Smooth muscle cell (in vitro differentiated cells): ENCODE measurements around the gene IL15RA. TPM values are rescaled to one million over a fixed set of nuclear protein-coding genes. Genes with fewer than 3 reads are reported as not detected.

Experiments
- DNase-seq: peaks from one replicate; lab custom pipeline; 2025; ENCODE audit not compliant: unreplicated experiment; lab: John Stamatoyannopoulos, UW
- H2AFZ ChIP-seq: fragments of 200-600 bp; sonication (generic); 2 replicates; pipeline ENCODE4 v1.6.0; 2016; ENCODE audit warnings: antibody characterized with exemption, low read depth, mild to moderate bottlenecking
- H3F3A ChIP-seq: fragments of 200-600 bp; sonication (generic); 2 replicates; pipeline ENCODE4 v1.6.0; 2017; ENCODE audit warnings: antibody characterized with exemption, low read depth
- H3K27ac ChIP-seq: fragments of 200-600 bp; sonication (generic); 2 replicates; pipeline ENCODE4 v1.5.1; 2016; ENCODE audit warnings: low read depth, mild to moderate bottlenecking
- H3K27me3 ChIP-seq: fragments of 200-600 bp; sonication (generic); 2 replicates; pipeline ENCODE4 v1.6.1; 2016; ENCODE audit warnings: low read depth, mild to moderate bottlenecking
- H3K36me3 ChIP-seq: fragments of 200-600 bp; sonication (generic); 2 replicates; pipeline ENCODE4 v1.5.1; 2016; ENCODE audit warnings: low read depth
- H3K4me1 ChIP-seq: fragments of 200-600 bp; sonication (generic); 2 replicates; pipeline ENCODE4 v1.5.1; 2016; ENCODE audit warnings: low read depth
- H3K4me2 ChIP-seq: fragments of 200-600 bp; sonication (generic); 2 replicates; pipeline ENCODE4 v1.6.0; 2016; ENCODE audit warnings: mild to moderate bottlenecking
- H3K4me3 ChIP-seq: fragments of 200-600 bp; sonication (generic); 2 replicates; pipeline ENCODE4 v1.5.1; 2016; ENCODE audit warnings: mild to moderate bottlenecking
- H3K79me2 ChIP-seq: fragments of 200-600 bp; sonication (generic); 2 replicates; pipeline ENCODE4 v1.6.0; 2016; ENCODE audit warnings: low read depth, mild to moderate bottlenecking
- H3K9ac ChIP-seq: fragments of 200-600 bp; sonication (generic); 2 replicates; pipeline ENCODE4 v1.6.0; 2016; ENCODE audit warnings: low read depth
- H3K9me3 ChIP-seq: fragments of 200-600 bp; sonication (generic); replicated peaks from 2 replicates; pipeline ENCODE4 v1.5.1; 2016; ENCODE audit warnings: low read depth
- H4K20me1 ChIP-seq: fragments of 200-600 bp; sonication (generic); 2 replicates; pipeline ENCODE4 v1.6.0; 2016; ENCODE audit warnings: low read depth
- CTCF ChIP-seq: fragments of 200-600 bp; sonication (generic); IDR thresholded peaks from 2 replicates; pipeline ENCODE4 v1.5.1; 2017; ENCODE audit warnings: borderline replicate concordance, mild to moderate bottlenecking, antibody characterized with exemption; ENCODE audit not compliant: insufficient read depth, poor library complexity, severe bottlenecking
- WGBS: methylation state at CpG from one replicate; pipeline ENCODE4 v1.1.7; 2016; ENCODE audit warnings: low lambda C conversion rate; 5-methylcytosine and 5-hydroxymethylcytosine counted together
- polyA plus RNA-seq: library from polyadenylated mRNA; unstranded; fragments of >200 nt; fragmentation: Nextera tagmentation; extraction: Ambion mirVana; gene quantifications from 2 replicates; pipeline ENCODE4 v1.2.1, GENCODE V29; 2016
- total RNA-seq: library from RNA; depleted of rRNA; stranded (reverse); fragments of >200 nt; gene quantifications from 2 replicates; pipeline ENCODE4 v1.2.3, GENCODE V29; 2014

Gene IL15RA
- total and polyA plus RNA-seq, 2 experiments from 2014 or later, result 0.23 to 0.54 TPM

- no peaks in the 10 kb centered on the region for H3K4me1 ChIP-seq
- no peaks in the 10 kb centered on the region for H3K36me3 ChIP-seq
- H3K9ac ChIP-seq, result no peak overlapping the region
- H3F3A ChIP-seq, result no peaks in the 10 kb centered on the region
- no peak for TF ChIP-seq CTCF
- H3K4me2 ChIP-seq, result no peak overlapping the region
- no peak overlapping the region for H3K27ac ChIP-seq
- no peaks in the 10 kb centered on the region for H4K20me1 ChIP-seq
- DNase-seq, result no peak
- no peak overlapping the region for H3K4me3 ChIP-seq
- 87% methylated on average over 3 of the region's 3 CpGs for WGBS
- no peaks in the 10 kb centered on the region for H3K79me2 ChIP-seq
- no peaks in the 10 kb centered on the region for H3K9me3 ChIP-seq
- H3K27me3 ChIP-seq, result no peaks in the 10 kb centered on the region
- H2AFZ ChIP-seq, result no peak overlapping the region
These were observed 33.2 kb upstream of the IL15RA start for GRCh38 chr10:6010569-6010968.

DNA sequence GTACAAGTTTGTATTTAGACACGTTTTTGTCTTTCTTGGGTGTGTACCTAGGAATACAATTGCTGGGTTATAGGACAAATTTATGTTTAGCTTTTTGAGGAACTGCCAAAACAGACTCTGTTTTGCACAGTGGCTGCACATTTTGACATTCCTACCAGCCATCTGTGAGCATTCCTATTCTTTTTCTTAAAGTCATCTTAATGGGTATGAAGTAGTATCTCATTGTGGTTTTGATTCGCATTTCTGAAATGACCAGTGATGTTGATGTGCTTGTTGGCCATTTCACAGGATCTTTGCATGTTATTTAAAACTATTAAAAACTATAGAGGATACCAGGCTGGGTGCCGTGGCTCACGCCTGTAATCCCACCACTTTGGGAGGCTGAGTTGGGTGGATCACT lies 32.6 kb upstream of the IL15RA start:
- Histone ChIP-seq H3K27me3 (no peaks in the 10 kb centered on the region), H3K36me3 (no peaks in the 10 kb centered on the region), H2AFZ (no peak overlapping the region), H3K27ac (peak overlapping the region; percentile 52), H3K79me2 (no peaks in the 10 kb centered on the region), H3K4me1 (no peaks in the 10 kb centered on the region), H3K9ac (no peak overlapping the region), H3K4me3 (no peak overlapping the region), H3K9me3 (no peaks in the 10 kb centered on the region), H3K4me2 (no peak overlapping the region), H3F3A (no peaks in the 10 kb centered on the region), H4K20me1 (no peaks in the 10 kb centered on the region)
- TF ChIP-seq CTCF, result no peak
- DNase-seq, result no peak
- 86% methylated on average over 4 of the region's 4 CpGs for WGBS

DNA sequence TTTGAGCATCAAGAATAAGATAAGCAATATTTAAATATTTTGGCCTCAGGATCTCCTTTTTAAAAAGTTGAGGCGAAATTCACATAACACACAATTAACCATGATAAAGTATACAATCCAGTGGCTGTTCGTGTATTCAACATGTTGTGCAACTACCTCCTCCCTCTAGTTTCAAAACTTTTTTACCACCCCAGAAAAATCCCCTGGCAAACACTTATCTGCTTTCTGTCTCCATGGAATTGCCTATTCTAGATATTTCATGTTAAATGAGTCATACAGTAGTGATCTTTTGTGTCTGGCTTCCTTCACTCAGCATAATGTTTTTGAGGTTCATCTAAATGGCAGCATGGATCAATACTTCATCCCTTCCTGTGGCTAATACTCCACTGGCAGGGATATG lies 31.8 kb upstream of the IL15RA start:
- Histone ChIP-seq H3K4me3 (no peak overlapping the region), H3K4me2 (peak overlapping the region; percentile 38), H3K9me3 (no peaks in the 10 kb centered on the region), H3K36me3 (no peaks in the 10 kb centered on the region), H3K27me3 (peaks cover 3% of the 10 kb centered on the region), H2AFZ (no peak overlapping the region), H3K9ac (no peak overlapping the region), H3K79me2 (no peaks in the 10 kb centered on the region), H3F3A (no peaks in the 10 kb centered on the region), H4K20me1 (no peaks in the 10 kb centered on the region), H3K27ac (peak overlapping the region; percentile 52), H3K4me1 (no peaks in the 10 kb centered on the region)
- DNase-seq, result no peak
- 58% methylated on average over 2 of the region's 2 CpGs for WGBS
- TF ChIP-seq CTCF, result no peak

GRCh38 chr10:6008497-6009142 lies 31.3 kb upstream of the IL15RA start:
- no peaks in the 10 kb centered on the region for H3K36me3 ChIP-seq
- H3K9ac ChIP-seq, result no peak overlapping the region
- WGBS, result 74% methylated on average over 5 of the region's 5 CpGs
- no peak for TF ChIP-seq CTCF
- no peaks in the 10 kb centered on the region for H3K9me3 ChIP-seq
- peak overlapping the region; percentile 38 for H3K4me2 ChIP-seq
- no peaks in the 10 kb centered on the region for H3K79me2 ChIP-seq
- no peaks in the 10 kb centered on the region for H4K20me1 ChIP-seq
- no peaks in the 10 kb centered on the region for H3F3A ChIP-seq
- H3K27me3 ChIP-seq, result peaks cover 6% of the 10 kb centered on the region
- no peaks in the 10 kb centered on the region for H3K4me1 ChIP-seq
- no peak overlapping the region for H3K4me3 ChIP-seq
- H2AFZ ChIP-seq, result no peak overlapping the region
- peak overlapping the region; percentile 4 for H3K27ac ChIP-seq
- DNase-seq, result no peak
